Parathyroid adenoma (tissue), 2 donors: ENCODE data around the gene METTL1.

ENCODE experiments used
- H2AFZ ChIP-seq: fragments of 300-600 bp; sonication (generic); one replicate; pipeline ENCODE4 v1.7.0; 2017; ENCODE audit warnings: antibody characterized with exemption, mild to moderate bottlenecking
- H3K27ac ChIP-seq: fragments of 300-600 bp; sonication (generic); one replicate; pipeline ENCODE4 v1.7.0; 2017
- H3K27me3 ChIP-seq: fragments of 300-600 bp; sonication (generic); one replicate; pipeline ENCODE4 v1.7.0; 2017; ENCODE audit warnings: low read length; ENCODE audit not compliant: control insufficient read depth, insufficient read depth
- H3K36me3 ChIP-seq: fragments of 300-600 bp; sonication (generic); one replicate; pipeline ENCODE4 v1.7.0; 2017; ENCODE audit warnings: low read length; ENCODE audit not compliant: control insufficient read depth, insufficient read depth
- H3K4me1 ChIP-seq: fragments of 300-600 bp; sonication (generic); one replicate; pipeline ENCODE4 v1.7.0; 2017; ENCODE audit warnings: control low read depth
- H3K4me2 ChIP-seq: fragments of 300-600 bp; sonication (generic); one replicate; pipeline ENCODE4 v1.7.0; 2017; ENCODE audit warnings: low read length
- H3K4me3 ChIP-seq: fragments of 300-600 bp; sonication (generic); one replicate; pipeline ENCODE4 v1.7.0; 2017; ENCODE audit warnings: low read depth, low read length
- H3K79me2 ChIP-seq: fragments of 300-600 bp; sonication (generic); one replicate; pipeline ENCODE4 v1.7.0; 2017; ENCODE audit warnings: control low read depth
- H3K9ac ChIP-seq: fragments of 300-600 bp; sonication (generic); one replicate; pipeline ENCODE4 v1.7.0; 2017; ENCODE audit warnings: mild to moderate bottlenecking
- H3K9me3 ChIP-seq: fragments of 300-600 bp; sonication (generic); one replicate; pipeline ENCODE4 v1.7.0; 2017; ENCODE audit warnings: low read length; ENCODE audit not compliant: control insufficient read depth
- CTCF ChIP-seq: fragments of 300-600 bp; sonication (generic); IDR thresholded peaks from one replicate; pipeline ENCODE4 v1.7.0; 2017; ENCODE audit warnings: antibody characterized with exemption, mild to moderate bottlenecking
- donor health status: primary hyperparathyroidism.

Gene METTL1

GRCh38 chr12:57816001-57816854 lies 44.3 kb upstream of the METTL1 start:
- no peak overlapping the region for H3K27ac ChIP-seq

GRCh38 chr12:57815177-57816000 lies 43.5 kb upstream of the METTL1 start:
- Histone ChIP-seq H3K36me3 (no peaks in the 10 kb centered on the region), H3K27me3 (no peaks in the 10 kb centered on the region), H3K27ac (no peak overlapping the region), H3K4me1 (peaks cover 14% of the 10 kb centered on the region), H3K4me2 (no peak overlapping the region), H2AFZ (no peak overlapping the region), H3K4me3 (no peak overlapping the region), H3K9ac (no peak overlapping the region), H3K9me3 (no peaks in the 10 kb centered on the region), H3K79me2 (peaks cover 9% of the 10 kb centered on the region)
- TF ChIP-seq CTCF, result no peak

More at GRCh38 chr12:57816001-57816854, 44.3 kb upstream of the METTL1 start:
- TF ChIP-seq CTCF, result no peak
- no peak overlapping the region for H3K4me3 ChIP-seq
- no peak overlapping the region for H3K4me2 ChIP-seq
- peaks cover 9% of the 10 kb centered on the region for H3K79me2 ChIP-seq
- no peaks in the 10 kb centered on the region for H3K9me3 ChIP-seq
- no peaks in the 10 kb centered on the region for H3K36me3 ChIP-seq
- no peak overlapping the region for H2AFZ ChIP-seq
- no peaks in the 10 kb centered on the region for H3K27me3 ChIP-seq
- H3K4me1 ChIP-seq, result peaks cover 14% of the 10 kb centered on the region
- no peak overlapping the region for H3K9ac ChIP-seq

GRCh38 chr12:57813971-57814772 lies 42.3 kb upstream of the METTL1 start:
- Histone ChIP-seq H3K36me3 (no peaks in the 10 kb centered on the region), H3K9ac (no peak overlapping the region), H3K27me3 (no peaks in the 10 kb centered on the region), H3K27ac (no peak overlapping the region), H3K4me1 (peaks cover 14% of the 10 kb centered on the region), H3K79me2 (peaks cover 9% of the 10 kb centered on the region), H3K4me3 (no peak overlapping the region), H3K4me2 (no peak overlapping the region), H2AFZ (no peak overlapping the region), H3K9me3 (no peaks in the 10 kb centered on the region)
- TF ChIP-seq CTCF, result no peak

- H3K79me2 ChIP-seq, result peaks cover 13% of the 10 kb centered on the region
These were observed 41.4 kb upstream of the METTL1 start for GRCh38 chr12:57813111-57813970.

More at GRCh38 chr12:57813111-57813970, 41.4 kb upstream of the METTL1 start:
- Histone ChIP-seq H2AFZ (no peak overlapping the region), H3K27ac (no peak overlapping the region), H3K9me3 (no peaks in the 10 kb centered on the region), H3K4me2 (no peak overlapping the region), H3K4me3 (no peak overlapping the region), H3K4me1 (peaks cover 14% of the 10 kb centered on the region), H3K36me3 (no peaks in the 10 kb centered on the region), H3K9ac (no peak overlapping the region), H3K27me3 (no peaks in the 10 kb centered on the region)
- no peak for TF ChIP-seq CTCF
